ENCODE measurements around the gene MAP3K3. TPM values are rescaled to one million over a fixed set of nuclear protein-coding genes. Genes with fewer than 3 reads are reported as not detected.

Gene MAP3K3
- total RNA-seq, 1 experiment from 2014 or later, result 24.3 TPM

GRCh38 chr17:63587770-63588169 lies 34.4 kb upstream of the MAP3K3 start:
- Histone ChIP-seq H3K79me1 (ENCODE audit: insufficient read depth, low read depth, low read length, poor library complexity, severe bottlenecking) (no peaks in the 10 kb centered on the region), H3K9ac (ENCODE audit: extremely low read depth, insufficient read length, low read length) (no peak overlapping the region), H3K23me2 (ENCODE audit: insufficient read length, low read depth, low read length, poor library complexity, severe bottlenecking) (no peaks in the 10 kb centered on the region), H3T11ph (ENCODE audit: low read length) (no peak overlapping the region), H2AFZ (ENCODE audit: low read length) (no peak overlapping the region), H3K4me1 (ENCODE audit: insufficient read depth, low read length) (no peaks in the 10 kb centered on the region), H3K79me2 (ENCODE audit: insufficient read depth, low read length) (no peaks in the 10 kb centered on the region; the same call in 1 of the 2 replicates), H3K23ac (ENCODE audit: insufficient read length, low read depth, low read length) (no peak overlapping the region), H3K4ac (ENCODE audit: low read depth, low read length) (no peak overlapping the region), H3K56ac (ENCODE audit: insufficient read length, low read depth, low read length) (no peak overlapping the region), H3K27me3 (ENCODE audit: insufficient read depth, low read length) (no peaks in the 10 kb centered on the region), H2BK5ac (ENCODE audit: insufficient read length, low read length) (no peak overlapping the region), H2AK5ac (ENCODE audit: insufficient read length, low read length) (no peak overlapping the region), H3K4me2 (ENCODE audit: insufficient read depth, insufficient read length, low read length) (no peak overlapping the region), H2BK20ac (ENCODE audit: low read depth, low read length, poor library complexity, severe bottlenecking) (no peak overlapping the region), H3K18ac (ENCODE audit: insufficient read length, low read depth, low read length) (no peak overlapping the region), H3K9me3 (ENCODE audit: control insufficient read depth, low read depth, low read length) (no peaks in the 10 kb centered on the region), H2BK120ac (ENCODE audit: low read depth, low read length, poor library complexity, severe bottlenecking) (no peak overlapping the region), H4K91ac (ENCODE audit: insufficient read length, low read depth, low read length) (no peak overlapping the region), H2BK12ac (ENCODE audit: insufficient read length, low read depth, low read length) (no peak overlapping the region), H4K20me1 (ENCODE audit: control insufficient read depth, insufficient read depth, insufficient read length) (no peaks in the 10 kb centered on the region), H4K8ac (replicated peaks; ENCODE audit: insufficient read length, low read depth, low read length) (no peak overlapping the region), H3K27ac (ENCODE audit: insufficient read length, low read depth, low read length) (no peak overlapping the region), H4K5ac (ENCODE audit: insufficient read length, low read depth, low read length) (no peak overlapping the region), H3K14ac (ENCODE audit: insufficient read depth, low read length) (no peak overlapping the region), H2BK15ac (ENCODE audit: low read depth, low read length) (no peak overlapping the region)
- Mint-ChIP-seq H3K36me3 (ENCODE audit: insufficient read depth in 1 of 3, low read depth in 3 of 3) (peaks cover 34 to 79% (median 69%) of the 10 kb centered on the region in 3 experiments), H3K27me3 (ENCODE audit: low read depth) (no peaks in the 10 kb centered on the region), H3K27ac (no peak overlapping the region), H3K4me1 (no peaks in the 10 kb centered on the region), H3K4me3 (no peak overlapping the region), H3K9me3 (no peaks in the 10 kb centered on the region)
- WGBS (ENCODE audit: extremely low coverage, insufficient read length, low lambda C conversion rate), result no CpG with 5 or more reads among the region's 5 CpGs
- DNase-seq, result no peak
- TF ChIP-seq CTCF (conservative IDR thresholded peaks at IDR 0.05), result no peak
